ENCODE data around the gene ETS2. TPM values are rescaled to one million over a fixed set of nuclear protein-coding genes. Genes with fewer than 3 reads are reported as not detected.
"Not testable (repeated sequence)": the region's sequence is repeated elsewhere in the genome, so short reads cannot be mapped to it uniquely, and the experiment has no call there.

Gene ETS2
- total and polyA plus RNA-seq, 2 of the 4 experiments (the other 2 are of a cell fraction): 21.3 to 21.7 TPM

DNA sequence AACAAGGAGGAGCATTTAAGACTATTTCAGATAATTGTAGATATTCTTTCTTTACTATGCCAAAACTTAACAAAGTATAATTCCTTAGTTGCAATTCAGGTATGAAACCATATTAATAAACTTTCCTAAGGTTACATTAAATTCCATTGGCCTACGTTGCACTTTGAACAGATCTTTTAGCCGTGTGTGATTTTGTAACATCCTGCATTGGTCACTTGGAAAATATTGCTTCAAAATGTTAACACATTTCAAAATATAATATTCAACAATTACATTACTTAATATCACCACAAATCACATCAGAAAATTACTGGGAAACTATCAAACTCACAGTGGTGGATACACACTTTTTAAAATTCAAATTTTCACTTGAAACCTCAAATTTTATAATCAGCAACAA lies 20.2 kb downstream of the ETS2 start:
- in situ Hi-C loops (cut with MboI; ENCODE audit: low sequenced_read_pairs): no loop called here
- Histone ChIP-seq H2BK20ac (ENCODE audit: low read depth, low read length) (no peak overlapping the region), H2AFZ (replicated peaks; ENCODE audit: low read length, poor library complexity) (no peak overlapping the region), H3K18ac (ENCODE audit: low read depth, low read length) (no peak overlapping the region), H2BK120ac (ENCODE audit: low read depth, low read length) (no peak overlapping the region), H3K14ac (replicated peaks; ENCODE audit: low read depth, low read length) (no peak overlapping the region), H4K8ac (ENCODE audit: low read depth in 2 of 2, low read length in 2 of 2) (no peak overlapping the region), H3K4ac (ENCODE audit: low read depth, low read length) (no peak overlapping the region), H3K9me1 (ENCODE audit: insufficient read depth, low read length) (peaks cover 18% of the 10 kb centered on the region), H3K23ac (ENCODE audit: low read depth, low read length) (no peak overlapping the region), H4K91ac (ENCODE audit: insufficient read depth, low read depth, low read length) (no peak overlapping the region), H3K27ac (ENCODE audit: insufficient read depth, low read length) (no peak overlapping the region), H2AK9ac (replicated peaks; ENCODE audit: low read depth, low read length, poor library complexity) (no peak overlapping the region), H2BK15ac (ENCODE audit: low read depth, low read length) (no peak overlapping the region), H3K79me1 (ENCODE audit: low read depth in 1 of 2, low read length in 2 of 2) (peaks cover 16 to 25% of the 10 kb centered on the region in 2 experiments), H3K9ac (ENCODE audit: low read depth, low read length) (no peak overlapping the region), H2BK5ac (ENCODE audit: low read depth, low read length, poor library complexity, severe bottlenecking) (no peak overlapping the region), H3K56ac (ENCODE audit: extremely low read depth, insufficient read depth, low read length) (no peak overlapping the region), H3K36me3 (ENCODE audit: control insufficient read depth, insufficient read depth, low read length) (peaks cover 26% of the 10 kb centered on the region), H3K4me2 (ENCODE audit: low read depth, low read length) (no peak overlapping the region), H2AK5ac (ENCODE audit: low read depth, low read length) (no peak overlapping the region), H3K4me1 (ENCODE audit: control insufficient read depth, insufficient read depth, low read length) (peaks cover 18% of the 10 kb centered on the region), H4K5ac (ENCODE audit: low read depth, low read length) (no peak overlapping the region), H4K20me1 (ENCODE audit: insufficient read depth, low read length) (peaks cover 4% of the 10 kb centered on the region; the same call in 1 of the 2 replicates), H3K27me3 (ENCODE audit: control insufficient read depth, insufficient read depth, low read length) (no peaks in the 10 kb centered on the region), H3K4me3 (ENCODE audit: insufficient read depth, low read depth, low read length) (no peak overlapping the region), H3K9me3 (ENCODE audit: control insufficient read depth, insufficient read depth, low read length) (peaks cover 2% of the 10 kb centered on the region; the same call in 1 of the 2 replicates)
- dilution Hi-C loops (cut with HindIII; ENCODE audit: low sequenced_read_pairs, unreplicated experiment): no loop called here
- ATAC-seq (ENCODE audit: low read depth) (no peak), DNase-seq (no peak)
- WGBS, 2 experiments (ENCODE audit: extremely low coverage in 2 of 2, insufficient read length in 1 of 2): no CpG with 5 or more reads among the region's 2 CpGs
- TF ChIP-seq NFE2L2 (IDR thresholded peaks at IDR 0.05; ENCODE audit: low read depth, low read length): no peak
- no peak for TF ChIP-seq MXI1 (IDR thresholded peaks at IDR 0.05; ENCODE audit: borderline replicate concordance, low read depth, low read length)
- no peak for TF ChIP-seq BHLHE40 (IDR thresholded peaks at IDR 0.05; ENCODE audit: low read depth, low read length)
- no peak for TF ChIP-seq RFX5 (IDR thresholded peaks at IDR 0.05; ENCODE audit: low read depth, low read length)
- no peak for TF ChIP-seq SMC3 (IDR thresholded peaks at IDR 0.05; ENCODE audit: low read depth, low read length)
- no peak for TF ChIP-seq RCOR1 (IDR thresholded peaks at IDR 0.05; ENCODE audit: insufficient replicate concordance, low read length)
- no peak for TF ChIP-seq MAFK (IDR thresholded peaks at IDR 0.05; ENCODE audit: low read depth, low read length)
- no peak for TF ChIP-seq CHD1 (IDR thresholded peaks at IDR 0.05; ENCODE audit: low read depth, low read length)
- TF ChIP-seq MAZ (IDR thresholded peaks at IDR 0.05; ENCODE audit: borderline replicate concordance, low read depth, low read length): no peak
- intact Hi-C loops (cut with micrococcal nuclease): no loop called here
- BruUV-seq (replicated peaks): no TSS peak
- ChIA-PET CTCF (no interaction called here), POLR2A (ENCODE audit: unreplicated experiment) (no interaction called here)

DNA sequence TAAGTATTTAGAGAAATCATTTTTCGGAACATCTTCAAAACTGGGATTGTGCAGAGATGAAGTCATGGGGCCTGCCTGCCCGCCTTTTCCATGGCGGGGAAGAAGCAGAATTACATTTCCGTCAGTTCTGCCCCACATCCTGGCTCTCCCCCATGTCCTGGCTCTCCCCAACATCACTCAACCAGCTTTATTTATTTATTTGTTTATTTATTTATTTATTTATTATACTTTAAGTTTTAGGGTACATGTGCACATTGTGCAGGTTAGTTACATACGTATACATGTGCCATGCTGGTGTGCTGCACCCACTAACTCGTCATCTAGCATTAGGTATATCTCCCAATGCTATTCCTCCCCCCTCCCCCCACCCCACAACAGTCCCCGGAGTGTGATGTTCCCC lies 22.4 kb downstream of the ETS2 start:
- H2BK20ac ChIP-seq (ENCODE audit: low read depth, low read length); DNase-seq; H2AK9ac ChIP-seq (replicated peaks; ENCODE audit: low read depth, low read length, poor library complexity); H2BK120ac ChIP-seq (ENCODE audit: low read depth, low read length); H3K4me3 ChIP-seq (ENCODE audit: insufficient read depth, low read depth, low read length); H3K23ac ChIP-seq (ENCODE audit: low read depth, low read length); H2AFZ ChIP-seq (replicated peaks; ENCODE audit: low read length, poor library complexity); H4K5ac ChIP-seq (ENCODE audit: low read depth, low read length); H3K4ac ChIP-seq (ENCODE audit: low read depth, low read length); H4K8ac ChIP-seq (ENCODE audit: low read depth in 2 of 2, low read length in 2 of 2); CTCF ChIA-PET; H3K9ac ChIP-seq (ENCODE audit: low read depth, low read length); dilution Hi-C loops (cut with HindIII; ENCODE audit: low sequenced_read_pairs, unreplicated experiment); in situ Hi-C loops (cut with MboI; ENCODE audit: low sequenced_read_pairs); POLR2A ChIA-PET (ENCODE audit: unreplicated experiment); H3K9me3 ChIP-seq (ENCODE audit: control insufficient read depth, insufficient read depth, low read length); H3K36me3 ChIP-seq (ENCODE audit: control insufficient read depth, insufficient read depth, low read length); H3K9me1 ChIP-seq (ENCODE audit: insufficient read depth, low read length); H3K27me3 ChIP-seq (ENCODE audit: control insufficient read depth, insufficient read depth, low read length); H3K4me2 ChIP-seq (ENCODE audit: low read depth, low read length); H3K14ac ChIP-seq (replicated peaks; ENCODE audit: low read depth, low read length); H4K20me1 ChIP-seq (ENCODE audit: insufficient read depth, low read length); H2BK5ac ChIP-seq (ENCODE audit: low read depth, low read length, poor library complexity, severe bottlenecking); H3K27ac ChIP-seq (ENCODE audit: insufficient read depth, low read length); H4K91ac ChIP-seq (ENCODE audit: insufficient read depth, low read depth, low read length); H2AK5ac ChIP-seq (ENCODE audit: low read depth, low read length); intact Hi-C loops (cut with micrococcal nuclease); H2BK15ac ChIP-seq (ENCODE audit: low read depth, low read length); H3K56ac ChIP-seq (ENCODE audit: extremely low read depth, insufficient read depth, low read length); H3K18ac ChIP-seq (ENCODE audit: low read depth, low read length); ATAC-seq (ENCODE audit: low read depth); BruUV-seq (replicated peaks); H3K79me1 ChIP-seq (ENCODE audit: low read depth in 1 of 2, low read length in 2 of 2): not testable (repeated sequence)
- no CpG with 5 or more reads among the region's 7 CpGs for WGBS, 2 experiments (ENCODE audit: extremely low coverage in 2 of 2, insufficient read length in 1 of 2)
- H3K4me1 ChIP-seq (ENCODE audit: control insufficient read depth, insufficient read depth, low read length): peaks cover 18% of the 10 kb centered on the region

Measured in IMR-90 (cell line).